Activated CD8-positive, alpha-beta memory T cell treated with anti-CD3 and anti-CD28 coated beads for 1 hour (primary cell): ENCODE results near the gene C22orf15.

Source experiments
- DNase-seq, 2 donors: peaks; one replicate each; pipeline ENCODE4 v3.0.0-alpha.2; 2020; ENCODE audit warnings: low read depth in 1 of 2; ENCODE audit errors: extremely low read depth in 1 of 2

The C22orf15 gene

DNA sequence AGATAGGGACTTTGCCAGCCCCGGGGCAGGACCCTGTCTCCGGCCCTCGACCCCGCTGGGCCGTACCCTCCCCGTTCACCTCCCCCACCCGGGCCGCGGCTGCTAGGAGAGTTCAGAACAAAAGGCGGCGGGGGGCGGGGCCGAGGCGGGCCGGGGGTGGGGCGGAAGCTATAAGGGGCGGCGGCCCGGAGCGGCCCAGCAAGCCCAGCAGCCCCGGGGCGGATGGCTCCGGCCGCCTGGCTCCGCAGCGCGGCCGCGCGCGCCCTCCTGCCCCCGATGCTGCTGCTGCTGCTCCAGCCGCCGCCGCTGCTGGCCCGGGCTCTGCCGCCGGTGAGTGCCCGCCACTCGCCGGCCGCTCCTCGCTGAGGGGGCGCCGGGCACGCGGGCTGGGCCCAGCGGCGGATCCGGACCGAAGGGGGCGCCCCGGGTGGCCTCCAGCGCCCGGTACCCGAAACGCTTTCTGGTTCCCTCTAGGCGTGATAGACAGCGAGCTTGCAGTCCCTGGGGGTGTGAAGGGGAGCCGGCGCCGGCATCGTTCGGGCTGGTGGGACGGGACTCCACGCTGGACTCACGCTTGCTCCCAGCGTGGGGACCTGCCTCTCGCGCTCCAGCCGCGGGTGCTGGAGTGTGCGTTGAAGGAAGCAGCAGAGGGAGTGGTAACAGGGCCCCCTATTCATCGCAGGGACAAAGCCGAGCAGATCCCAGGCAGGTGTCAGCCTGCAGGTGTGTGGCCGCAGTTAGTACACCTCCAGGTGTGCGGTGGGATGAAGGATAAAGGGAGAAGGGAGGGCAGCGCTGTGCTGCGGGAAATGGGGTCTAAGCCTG lies 10.1 kb downstream of the C22orf15 start, which contains the start of gene MMP11:
Gene MMP11, plus strand, starts transcription at position 201 of the 825 bp plus-strand sequence. Its CDS starts 22 bp downstream, at position 223.
- peak in 1 of 2 donors; percentile 49 for DNase-seq

DNA sequence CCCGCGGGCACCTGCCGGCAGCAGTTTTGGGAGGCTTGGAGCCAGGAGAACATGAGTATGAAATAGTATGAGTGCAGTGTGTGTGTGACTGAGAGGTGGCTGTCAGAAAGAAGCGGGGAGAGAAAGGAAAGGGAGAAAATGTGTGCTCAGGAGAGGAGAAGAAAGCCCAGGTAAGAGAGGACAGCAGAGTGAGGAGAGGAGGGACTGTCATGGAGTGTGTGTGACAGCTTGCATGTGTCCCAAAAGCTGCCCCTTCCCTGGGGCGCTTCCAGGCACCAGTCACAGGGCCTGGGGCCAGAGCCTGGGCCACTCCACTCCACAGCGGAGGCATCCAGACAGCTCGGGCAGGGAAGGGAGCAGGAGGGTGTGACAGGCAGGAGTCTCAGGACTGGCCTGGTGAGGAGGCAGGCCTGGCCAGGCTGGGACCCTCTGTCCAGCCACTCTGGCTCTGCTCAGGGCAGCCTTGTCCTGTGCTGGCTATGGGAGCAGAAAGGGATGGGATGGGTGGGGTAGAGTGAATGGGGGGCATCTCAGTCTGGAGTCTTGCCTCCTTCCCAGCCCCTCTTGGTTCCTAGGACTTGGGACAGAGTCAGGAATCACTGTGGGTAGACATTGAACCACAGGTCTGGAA lies 10.8 kb downstream of the C22orf15 start:
- no peak for DNase-seq

DNA sequence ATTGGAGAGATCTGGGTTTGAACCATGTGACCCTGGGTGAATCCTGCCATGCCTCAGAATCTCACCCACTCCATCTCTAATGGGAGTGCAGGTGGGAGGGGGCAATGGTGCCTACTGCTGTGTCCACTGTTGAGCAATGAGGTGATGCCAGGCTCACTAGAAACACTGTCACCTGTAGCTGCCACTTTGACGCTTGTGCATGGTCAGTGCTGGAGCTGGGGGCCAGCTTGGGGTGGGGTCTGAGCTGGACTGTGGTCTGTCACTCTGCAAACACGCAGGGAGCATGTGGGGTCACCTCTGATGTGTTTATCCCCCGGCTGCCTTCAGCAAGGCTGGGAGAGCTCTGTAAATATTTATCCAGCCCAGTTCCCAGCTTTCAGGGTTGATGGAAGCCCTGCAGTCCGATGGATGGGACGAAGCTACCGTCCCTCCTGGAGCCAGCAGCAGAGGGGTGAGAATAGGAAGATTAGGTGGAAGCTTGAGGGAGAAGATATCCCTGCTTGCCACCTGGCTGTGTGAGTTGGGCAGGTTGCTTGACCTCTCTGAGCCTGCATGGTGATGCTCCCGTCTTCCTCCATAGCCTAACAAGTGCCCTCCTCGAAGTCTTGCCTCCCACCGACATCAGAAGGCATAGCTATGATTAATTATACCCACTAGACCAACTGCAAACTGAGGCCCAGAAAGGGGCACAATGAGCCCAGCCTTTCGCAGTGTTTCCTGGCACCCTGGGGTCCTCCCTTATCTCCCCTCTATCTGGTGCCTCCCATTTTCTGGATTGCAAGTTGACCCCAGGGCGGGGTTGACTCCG lies 11.5 kb downstream of the C22orf15 start:
- DNase-seq: no peak

DNA sequence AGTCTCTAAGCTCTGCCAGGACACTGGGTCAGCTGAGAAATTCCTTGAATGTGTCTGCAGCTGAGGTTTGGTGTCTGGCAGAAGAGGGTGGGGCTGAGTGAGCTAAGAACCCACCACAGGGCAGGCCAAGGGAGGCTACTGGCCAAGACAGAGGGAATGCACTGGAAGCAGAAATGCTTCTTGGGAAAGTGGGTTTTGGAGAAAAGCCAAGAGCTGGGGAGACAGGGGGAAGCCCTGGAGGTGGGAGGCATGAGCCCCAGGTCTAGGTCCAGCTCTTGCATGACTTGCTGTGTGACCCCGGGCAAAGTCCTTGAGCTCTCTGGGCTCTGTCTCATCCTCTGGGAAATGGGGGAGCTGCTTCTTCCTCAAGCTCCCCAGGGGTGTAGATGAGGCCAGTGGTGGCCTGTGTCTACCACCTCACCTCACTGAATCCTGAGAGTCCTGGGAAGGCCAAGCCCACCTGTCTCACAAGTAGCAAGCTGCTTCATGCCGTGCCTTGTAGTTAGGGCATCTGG lies 12.2 kb downstream of the C22orf15 start:
- DNase-seq: no peak

DNA sequence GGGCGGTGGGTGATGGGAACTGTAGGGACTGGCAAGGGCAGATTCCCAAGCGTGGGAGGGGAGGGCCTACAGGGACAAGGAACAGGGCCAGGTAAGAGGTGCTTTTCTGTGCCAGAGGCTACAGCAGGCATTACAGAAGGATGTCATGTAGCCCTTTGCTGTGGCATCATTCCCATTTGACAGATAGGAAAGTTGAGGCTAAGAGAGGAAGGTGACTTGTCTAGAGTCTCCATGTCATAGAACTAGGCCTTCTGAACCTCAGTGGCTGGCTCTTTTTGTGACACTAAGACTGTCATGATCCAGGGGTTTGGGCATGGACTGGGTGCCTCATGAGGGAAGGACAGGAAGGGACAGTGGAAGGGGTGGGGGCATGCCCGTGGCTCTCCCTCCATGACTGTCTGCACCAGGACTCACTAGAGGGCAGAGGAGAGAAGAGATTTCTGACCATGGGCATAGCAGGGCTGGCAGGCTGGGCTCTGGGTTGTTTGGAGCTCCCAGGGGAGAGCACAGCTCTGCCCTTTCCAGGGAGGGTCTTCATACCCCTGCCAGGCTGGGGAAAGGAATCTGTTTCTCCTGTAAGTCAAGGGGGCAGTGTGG lies 13.1 kb downstream of the C22orf15 start:
- DNase-seq: no peak

DNA sequence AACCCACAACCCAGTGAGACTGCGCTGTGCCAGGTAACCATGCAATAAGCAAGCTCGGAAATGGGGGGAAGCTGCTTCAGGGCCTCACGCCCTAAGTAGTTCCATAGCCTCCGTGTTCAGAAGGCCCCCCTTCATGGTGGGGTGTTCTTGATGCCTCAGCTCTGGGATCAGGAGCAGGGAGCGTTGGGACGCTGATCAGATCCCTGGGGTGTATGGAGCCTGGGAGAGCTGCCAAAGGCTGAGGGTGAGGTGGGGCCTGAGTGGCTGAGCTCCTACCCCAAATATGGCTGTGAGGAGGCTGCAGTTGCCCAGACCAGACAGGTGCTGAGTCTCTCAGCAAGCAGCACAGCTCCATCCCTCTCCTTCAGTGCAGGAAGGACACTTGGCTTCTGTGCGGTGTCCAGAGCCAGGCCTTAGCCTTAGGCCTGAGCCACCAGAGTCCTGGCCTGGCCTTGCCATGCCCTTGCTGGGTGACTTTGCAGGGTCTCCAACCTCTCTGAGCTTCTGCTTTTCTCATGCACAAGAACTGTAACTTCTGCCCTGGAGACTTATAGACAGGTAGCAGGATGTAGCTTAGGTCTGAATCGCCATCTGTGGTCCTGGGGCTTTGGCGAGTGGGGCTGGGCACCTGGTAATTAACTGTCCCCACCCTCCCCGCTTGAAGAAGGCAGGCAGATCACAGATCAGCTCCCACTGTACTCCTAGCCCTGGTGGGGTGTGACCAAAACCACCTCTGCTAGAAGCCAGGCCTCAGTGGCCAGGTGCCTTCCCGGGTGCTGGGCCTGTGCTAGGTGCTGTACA lies 15.2 kb downstream of the C22orf15 start:
- DNase-seq: no peak

DNA sequence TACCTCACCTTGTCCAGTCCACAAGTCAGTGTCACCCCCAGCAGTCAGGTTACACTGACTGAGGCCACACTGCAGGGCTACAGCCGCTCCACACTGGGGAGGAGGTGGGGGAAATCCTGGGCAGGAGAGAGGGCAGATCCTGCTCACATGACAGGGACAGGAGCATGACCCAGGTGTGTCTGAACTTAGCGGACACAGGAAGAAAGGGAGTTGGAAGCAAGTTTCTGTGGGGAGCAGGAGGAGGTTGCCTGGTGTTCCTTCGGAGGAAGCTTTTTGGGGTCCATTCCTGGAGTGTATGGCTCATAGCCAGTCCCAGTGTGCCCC lies 15.7 kb downstream of the C22orf15 start:
- no peak for DNase-seq

DNA sequence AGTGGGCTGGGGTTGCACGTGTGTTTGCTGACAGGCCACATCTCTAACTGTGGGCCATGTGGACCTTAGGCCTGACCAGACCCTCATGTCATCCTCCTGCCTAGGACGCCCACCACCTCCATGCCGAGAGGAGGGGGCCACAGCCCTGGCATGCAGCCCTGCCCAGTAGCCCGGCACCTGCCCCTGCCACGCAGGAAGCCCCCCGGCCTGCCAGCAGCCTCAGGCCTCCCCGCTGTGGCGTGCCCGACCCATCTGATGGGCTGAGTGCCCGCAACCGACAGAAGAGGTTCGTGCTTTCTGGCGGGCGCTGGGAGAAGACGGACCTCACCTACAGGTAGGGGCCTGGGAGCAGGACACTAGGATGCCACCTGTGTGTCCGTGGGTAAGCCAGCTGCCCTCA lies 16.3 kb downstream of the C22orf15 start:
- DNase-seq: no peak

DNA sequence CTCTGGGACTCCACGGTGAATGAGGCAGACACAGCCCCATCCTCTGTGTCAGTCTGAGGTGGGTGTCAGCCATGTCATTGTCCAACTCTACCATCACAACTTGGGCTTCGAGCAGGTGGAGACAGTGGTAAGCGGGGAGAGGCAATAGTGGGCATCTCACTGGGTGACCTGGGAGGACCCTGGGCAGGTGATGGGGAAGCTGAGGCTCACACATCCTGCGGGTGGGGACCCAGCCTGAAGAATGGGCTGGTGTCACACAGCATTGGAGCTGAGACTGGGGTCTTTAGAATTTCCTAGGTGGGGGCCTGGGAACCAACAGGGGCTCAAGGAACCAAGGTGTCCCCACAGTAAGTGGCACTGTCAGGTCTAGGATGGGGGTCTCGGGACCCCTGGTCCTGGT lies 16.9 kb downstream of the C22orf15 start:
- no peak for DNase-seq

DNA sequence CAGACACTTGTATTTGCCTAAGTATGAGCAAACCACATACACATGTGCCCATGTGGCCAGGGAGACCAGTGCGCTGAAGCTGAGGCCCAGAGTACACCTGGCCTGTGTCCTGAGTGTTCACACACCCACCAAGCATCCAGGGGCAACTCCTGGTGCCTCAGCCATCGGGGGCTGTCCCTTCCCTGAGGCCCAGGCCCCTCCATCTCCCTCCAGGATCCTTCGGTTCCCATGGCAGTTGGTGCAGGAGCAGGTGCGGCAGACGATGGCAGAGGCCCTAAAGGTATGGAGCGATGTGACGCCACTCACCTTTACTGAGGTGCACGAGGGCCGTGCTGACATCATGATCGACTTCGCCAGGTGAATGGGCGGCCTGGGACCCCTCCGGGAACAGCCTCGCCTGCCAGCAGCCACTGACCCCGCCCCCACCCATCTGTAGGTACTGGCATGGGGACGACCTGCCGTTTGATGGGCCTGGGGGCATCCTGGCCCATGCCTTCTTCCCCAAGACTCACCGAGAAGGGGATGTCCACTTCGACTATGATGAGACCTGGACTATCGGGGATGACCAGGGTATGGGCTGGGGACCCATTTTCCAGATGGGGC lies 17.5 kb downstream of the C22orf15 start:
- no peak for DNase-seq

DNA sequence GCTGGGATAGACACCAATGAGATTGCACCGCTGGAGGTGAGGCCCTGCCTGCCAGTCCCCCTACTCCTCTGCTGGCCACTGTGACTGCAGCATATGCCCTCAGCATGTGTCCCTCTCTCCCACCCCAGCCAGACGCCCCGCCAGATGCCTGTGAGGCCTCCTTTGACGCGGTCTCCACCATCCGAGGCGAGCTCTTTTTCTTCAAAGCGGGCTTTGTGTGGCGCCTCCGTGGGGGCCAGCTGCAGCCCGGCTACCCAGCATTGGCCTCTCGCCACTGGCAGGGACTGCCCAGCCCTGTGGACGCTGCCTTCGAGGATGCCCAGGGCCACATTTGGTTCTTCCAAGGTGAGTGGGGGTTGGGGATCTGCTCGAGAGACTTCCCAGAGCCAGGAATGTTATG lies 18.3 kb downstream of the C22orf15 start:
- no peak for DNase-seq

DNA sequence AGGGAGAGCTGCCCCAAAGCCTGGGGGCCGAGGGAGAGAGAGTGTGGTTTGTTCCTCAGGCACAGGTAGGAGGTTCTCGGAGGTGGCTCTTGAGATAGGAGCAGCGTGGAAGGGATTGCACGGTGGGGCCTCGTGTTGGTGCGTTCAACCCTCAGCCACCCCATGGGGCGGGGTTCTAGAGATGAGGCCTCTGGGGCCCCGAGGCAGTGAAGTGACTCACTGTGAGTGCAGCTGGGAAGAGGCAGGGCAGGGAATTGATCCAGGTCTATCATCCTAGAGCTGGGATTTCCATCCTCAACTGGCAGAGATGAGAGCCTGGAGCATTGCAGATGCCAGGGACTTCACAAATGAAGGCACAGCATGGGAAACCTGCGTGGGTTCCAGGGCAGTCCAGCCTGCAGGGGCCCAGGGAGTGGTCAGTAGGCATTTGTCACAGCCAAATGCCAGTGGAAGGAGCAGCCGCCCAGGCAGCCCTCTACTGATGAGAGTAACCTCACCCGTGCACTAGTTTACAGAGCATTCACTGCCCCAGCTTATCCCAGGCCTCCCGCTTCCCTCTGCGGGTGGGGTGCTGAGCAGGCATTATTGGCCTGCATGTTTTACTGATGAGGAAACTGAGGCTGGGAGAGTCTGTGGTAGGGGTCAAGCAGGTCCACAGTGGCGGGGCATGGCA lies 18.9 kb downstream of the C22orf15 start:
- no peak for DNase-seq

DNA sequence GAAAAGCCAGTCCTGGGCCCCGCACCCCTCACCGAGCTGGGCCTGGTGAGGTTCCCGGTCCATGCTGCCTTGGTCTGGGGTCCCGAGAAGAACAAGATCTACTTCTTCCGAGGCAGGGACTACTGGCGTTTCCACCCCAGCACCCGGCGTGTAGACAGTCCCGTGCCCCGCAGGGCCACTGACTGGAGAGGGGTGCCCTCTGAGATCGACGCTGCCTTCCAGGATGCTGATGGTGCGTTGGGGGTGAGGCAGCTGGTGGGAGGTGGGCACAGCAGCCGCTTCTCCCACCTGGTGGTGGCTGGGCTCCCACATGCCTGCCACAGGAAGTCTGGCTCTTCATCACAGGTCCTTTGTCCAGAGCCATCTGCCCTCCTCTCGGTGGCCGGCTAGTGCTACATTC lies 19.5 kb downstream of the C22orf15 start:
- no peak for DNase-seq

DNA sequence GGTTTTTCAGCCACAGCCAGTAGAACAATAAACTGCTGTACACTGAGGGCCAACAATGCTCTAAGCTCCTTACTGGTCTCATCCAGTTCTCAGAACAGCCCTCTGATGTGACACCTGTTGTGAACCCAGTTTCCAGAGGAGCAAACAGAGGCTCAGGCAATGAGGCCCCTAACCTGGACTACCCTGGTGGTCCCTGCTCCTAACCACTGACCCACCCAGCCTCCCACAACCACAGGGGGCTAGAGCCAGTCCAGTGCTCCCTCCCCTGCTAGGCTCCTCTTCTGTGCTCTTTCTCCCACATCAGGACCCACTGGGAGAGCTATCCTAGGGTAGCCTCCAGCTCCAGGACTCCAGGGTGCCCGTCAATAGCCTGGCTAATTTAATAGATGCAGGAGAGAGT lies 19.9 kb downstream of the C22orf15 start:
- no peak for DNase-seq

DNA sequence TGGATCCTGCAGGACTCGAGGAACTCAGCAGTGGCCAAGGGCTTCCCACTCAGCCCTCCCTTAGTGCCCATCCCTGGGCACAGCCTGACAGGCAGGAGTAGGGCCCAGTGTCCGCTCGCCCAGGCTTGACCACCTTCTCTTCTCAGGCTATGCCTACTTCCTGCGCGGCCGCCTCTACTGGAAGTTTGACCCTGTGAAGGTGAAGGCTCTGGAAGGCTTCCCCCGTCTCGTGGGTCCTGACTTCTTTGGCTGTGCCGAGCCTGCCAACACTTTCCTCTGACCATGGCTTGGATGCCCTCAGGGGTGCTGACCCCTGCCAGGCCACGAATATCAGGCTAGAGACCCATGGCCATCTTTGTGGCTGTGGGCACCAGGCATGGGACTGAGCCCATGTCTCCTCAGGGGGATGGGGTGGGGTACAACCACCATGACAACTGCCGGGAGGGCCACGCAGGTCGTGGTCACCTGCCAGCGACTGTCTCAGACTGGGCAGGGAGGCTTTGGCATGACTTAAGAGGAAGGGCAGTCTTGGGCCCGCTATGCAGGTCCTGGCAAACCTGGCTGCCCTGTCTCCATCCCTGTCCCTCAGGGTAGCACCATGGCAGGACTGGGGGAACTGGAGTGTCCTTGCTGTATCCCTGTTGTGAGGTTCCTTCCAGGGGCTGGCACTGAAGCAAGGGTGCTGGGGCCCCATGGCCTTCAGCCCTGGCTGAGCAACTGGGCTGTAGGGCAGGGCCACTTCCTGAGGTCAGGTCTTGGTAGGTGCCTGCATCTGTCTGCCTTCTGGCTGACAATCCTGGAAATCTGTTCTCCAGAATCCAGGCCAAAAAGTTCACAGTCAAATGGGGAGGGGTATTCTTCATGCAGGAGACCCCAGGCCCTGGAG lies 20.7 kb downstream of the C22orf15 start:
- DNase-seq: no peak

DNA sequence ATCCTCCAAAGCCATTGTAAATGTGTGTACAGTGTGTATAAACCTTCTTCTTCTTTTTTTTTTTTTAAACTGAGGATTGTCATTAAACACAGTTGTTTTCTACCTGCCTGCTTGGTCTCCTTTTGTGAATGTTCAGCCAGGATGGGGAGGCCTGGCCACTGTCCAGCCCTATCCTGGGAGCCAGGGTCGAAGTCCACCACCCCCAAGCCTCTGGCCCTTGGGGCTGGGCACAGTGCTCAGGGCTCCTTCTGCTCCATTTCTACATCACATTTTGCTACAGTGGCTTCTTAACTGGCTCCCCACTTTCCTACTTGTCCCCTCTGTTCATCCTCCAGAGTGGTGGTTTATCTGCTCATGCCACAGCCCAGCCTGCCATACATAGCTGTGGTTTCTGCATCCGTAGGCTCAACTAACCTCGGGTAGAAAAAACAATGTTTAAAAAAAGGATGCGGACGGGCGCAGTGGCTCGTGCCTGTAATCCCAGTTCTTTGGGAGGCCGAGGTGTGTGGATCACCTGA lies 21.5 kb downstream of the C22orf15 start:
- DNase-seq: no peak

DNA sequence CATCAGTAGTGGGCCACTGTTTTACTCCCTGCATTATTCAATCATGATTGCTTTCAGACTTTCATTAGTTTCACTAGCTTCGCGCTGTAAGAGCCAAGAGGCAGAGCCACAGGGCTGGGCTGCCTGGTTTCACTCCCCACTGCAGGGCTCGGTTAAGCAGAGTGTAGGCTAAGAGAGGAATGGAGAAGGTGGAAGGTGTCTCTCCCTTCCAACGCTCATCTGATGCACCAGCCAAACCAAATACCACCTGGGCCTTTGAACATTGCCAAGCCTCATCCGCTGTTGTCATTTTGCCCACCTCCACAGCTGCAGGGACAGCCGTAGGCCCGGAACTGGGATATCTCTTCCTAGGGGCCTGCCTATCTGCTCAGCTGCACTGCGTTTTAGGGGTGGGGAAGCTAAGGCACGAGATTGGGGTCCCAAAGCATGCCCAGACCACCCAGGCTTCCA lies 23.5 kb downstream of the C22orf15 start:
- no peak for DNase-seq
